HG02938 (cell line): Measurements from ENCODE around the gene NAP1L1.

Source experiments
- ATAC-seq: cut with Tn5 transposase; IDR thresholded peaks from one replicate; pipeline ENCODE4 v1.9.1; 2021; ENCODE audit warnings: mild to moderate bottlenecking, moderate library complexity; ENCODE audit not compliant: unreplicated experiment

NAP1L1 gene

DNA sequence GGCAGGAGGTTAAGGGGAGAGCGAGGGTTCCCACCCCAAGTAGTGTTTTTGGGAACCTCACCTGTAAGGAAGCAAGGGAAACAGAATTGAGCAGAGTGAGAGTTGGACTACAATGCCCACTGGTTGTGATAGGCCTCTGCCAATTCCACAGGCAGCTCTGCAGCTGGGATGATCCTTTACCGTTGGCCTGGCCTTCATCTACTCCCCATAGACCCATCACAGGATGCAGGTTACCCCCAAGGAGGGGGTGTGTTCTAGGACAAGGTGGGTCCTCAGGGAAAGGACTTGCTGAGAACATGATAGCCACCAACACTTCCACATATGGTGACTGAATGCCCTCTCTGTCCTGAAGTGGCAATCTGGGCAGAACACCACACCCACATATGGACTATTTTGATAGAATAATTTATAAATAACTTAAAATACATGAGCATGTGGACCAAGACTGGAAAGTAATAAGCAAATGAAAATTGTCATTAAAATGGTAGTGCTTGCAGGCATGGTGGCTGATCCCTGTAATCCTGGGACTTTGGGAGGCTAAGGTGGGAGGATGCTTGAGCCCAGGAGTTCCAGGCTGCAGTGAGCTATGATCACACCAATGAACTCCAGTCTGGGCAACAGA, 61.3 kb downstream of the NAP1L1 start:
- no peak for ATAC-seq

DNA sequence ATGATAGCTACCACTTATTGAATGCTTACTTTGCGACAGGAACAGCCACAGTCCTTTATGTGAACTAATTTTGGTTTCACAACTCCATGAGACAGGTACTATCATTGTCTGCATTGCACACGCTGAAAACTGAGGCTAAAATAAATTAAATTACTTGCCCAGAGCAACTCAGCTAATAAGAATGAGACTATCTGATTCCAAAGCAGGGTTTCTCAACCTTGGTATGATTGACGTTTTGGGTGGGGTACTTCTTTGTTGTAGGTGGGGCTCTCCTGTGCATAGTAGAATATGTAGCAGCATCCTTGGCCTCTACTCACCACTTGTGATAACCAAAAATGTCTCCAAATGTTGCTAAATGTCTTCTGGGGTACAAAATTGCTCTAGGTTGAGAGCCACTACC, 62.0 kb downstream of the NAP1L1 start:
- no peak for ATAC-seq

DNA sequence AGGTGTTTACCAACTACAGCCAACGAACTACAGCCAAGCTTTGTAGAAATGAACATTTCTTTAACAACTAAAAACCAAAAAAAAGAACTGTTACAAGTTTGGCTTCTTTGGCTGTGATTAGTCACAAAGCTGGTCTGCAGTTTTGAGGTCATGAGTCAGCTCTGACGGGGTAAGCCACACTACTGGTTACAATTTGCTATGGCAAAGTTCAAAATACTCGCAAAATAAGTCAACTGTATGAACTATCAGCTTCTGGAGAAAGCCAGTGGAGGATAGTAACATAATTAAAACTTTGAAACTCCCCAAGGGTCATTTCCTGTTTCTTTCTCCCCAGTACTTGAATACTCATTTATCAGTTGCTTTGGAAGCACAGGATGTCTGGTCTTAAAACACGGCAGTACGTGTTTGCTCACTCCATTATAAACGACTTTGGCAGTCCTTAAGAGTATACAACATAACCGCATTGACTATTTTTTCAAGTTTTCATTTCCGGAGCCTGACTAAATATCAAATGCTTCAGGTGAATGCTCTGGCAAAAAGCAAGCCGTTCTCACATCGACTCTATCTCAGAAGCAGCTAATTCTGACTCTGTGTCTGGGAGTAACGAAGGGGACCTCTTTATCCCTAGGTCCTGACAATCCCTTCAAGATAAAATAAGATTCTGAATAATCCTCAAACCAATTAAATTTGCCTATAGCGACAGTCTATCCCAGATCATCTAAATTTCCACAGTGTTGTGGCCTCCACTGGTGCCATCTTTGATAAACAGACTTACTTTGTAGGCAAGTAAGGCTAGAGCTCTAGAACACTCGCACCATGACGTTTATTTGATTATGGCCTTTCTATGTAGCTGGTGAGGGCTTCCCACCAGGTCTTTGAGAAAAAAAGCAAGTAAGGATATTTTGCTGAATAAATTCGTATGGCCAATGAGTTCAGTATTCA, 63.5 kb downstream of the NAP1L1 start:
- ATAC-seq, result peak; percentile 74

DNA sequence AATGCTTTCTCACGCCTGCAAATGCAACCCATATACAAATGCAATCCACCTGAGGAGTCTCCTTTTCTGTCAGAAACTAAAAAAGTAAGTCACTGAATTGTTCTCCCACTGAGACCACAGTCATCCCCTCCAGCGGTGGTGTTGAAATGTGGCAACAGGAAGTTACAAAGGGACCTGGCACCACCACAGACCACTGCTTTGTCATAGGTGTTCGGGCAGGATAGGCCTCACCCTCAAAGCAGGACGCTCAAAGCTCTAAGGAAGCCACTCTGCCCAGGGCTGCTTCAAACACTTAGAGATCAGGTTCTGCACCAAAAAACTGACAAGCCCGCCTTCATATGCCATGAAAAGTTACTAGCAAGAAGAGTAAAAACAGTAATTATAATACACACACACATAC, 64.2 kb downstream of the NAP1L1 start:
- ATAC-seq, result peak; percentile 58

DNA sequence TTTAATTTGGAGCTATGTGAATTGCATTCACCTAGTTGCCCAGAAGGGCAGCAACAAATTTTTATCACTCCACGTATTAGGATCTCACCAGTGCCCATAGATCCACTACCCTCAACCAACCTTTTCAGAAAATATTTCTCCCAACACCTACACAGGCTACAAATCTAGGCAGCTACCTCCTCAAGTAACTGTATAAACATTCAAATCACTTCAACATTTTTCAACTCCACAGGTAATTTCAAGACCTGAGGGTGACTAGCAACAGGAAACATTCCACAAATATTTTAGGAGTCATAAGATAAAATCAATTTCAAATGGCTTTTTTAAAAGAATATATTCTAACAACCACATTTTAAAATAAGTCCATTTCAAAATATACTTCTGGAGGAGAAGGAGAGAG, 65.8 kb downstream of the NAP1L1 start:
- no peak for ATAC-seq

DNA sequence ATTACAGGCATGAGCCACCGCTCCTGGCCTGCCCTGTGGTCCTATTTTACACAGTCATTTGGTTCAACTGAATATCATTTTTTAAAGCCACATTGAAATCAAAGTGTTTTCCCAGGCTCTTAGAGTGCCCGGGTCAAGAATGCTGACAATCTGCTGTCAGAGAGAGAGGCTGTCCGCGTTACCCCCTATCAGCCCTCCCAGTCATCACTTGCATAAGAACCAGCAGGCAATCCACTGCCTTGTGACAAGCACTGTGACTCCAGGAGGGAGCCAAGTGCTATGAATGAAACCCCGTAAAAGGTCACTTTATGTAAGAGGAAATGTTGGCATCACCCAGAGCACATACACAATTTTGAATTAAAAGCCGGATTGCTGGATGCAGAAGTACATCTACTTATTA, 66.4 kb downstream of the NAP1L1 start:
- ATAC-seq, result no peak

DNA sequence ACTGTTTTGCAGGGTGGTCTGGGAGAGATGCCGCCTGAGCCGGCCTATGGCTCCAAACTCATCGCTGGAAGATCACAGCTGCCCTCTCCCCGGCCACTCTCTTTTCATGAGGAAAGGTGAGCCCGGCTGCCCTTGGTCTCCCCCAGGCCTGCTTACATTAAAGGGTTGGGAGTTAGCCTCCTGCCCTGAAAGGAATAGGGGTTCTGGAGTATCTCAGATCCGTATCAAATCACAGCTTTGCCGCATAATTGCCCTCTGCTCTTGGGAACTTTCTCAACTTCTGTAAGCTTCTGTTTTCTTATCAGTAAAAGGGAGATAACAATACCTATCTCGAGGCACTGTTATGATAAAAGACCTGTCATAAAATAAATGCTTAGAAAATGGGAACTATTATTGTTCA, 70.5 kb downstream of the NAP1L1 start:
- ATAC-seq, result no peak

DNA sequence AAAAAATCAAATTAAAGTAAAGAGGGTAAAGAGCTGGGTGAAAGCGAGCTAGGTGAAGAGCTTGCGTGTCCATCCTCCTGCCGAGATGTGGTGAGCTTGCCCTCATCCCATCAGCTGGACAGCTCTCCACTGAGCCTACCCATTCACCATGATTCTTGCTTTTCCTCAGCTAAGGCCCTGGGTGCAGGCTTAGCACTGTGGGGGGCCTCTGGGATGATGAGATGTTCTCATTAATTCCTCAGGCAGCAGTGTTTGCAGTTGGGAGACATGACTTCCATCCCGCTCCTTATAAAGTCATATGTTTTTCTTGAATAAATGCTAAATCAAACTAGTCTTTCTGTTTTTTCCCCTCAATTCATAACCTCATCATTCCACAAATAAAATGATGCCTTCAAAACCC, 70.9 kb downstream of the NAP1L1 start:
- ATAC-seq, result no peak

DNA sequence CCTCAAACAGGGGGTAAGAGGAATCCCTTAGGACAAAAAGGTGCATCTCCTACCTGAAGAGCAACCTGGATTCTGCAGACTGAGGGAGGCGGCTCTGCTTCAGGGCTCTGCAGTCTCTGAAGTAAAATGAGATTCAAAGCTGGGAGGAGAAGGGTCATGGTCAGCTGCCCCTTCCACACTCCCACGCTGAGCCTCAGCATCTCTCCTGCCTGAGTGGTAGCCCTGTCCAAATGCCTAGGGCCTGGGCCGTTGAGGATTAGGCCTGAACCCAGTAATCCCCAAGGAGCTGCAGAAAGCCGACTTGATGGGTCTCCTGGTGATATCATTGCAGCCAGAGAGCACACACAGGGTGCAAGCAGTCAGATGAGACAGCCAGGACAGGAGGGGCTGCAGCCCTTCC, 71.8 kb downstream of the NAP1L1 start:
- ATAC-seq, result no peak

DNA sequence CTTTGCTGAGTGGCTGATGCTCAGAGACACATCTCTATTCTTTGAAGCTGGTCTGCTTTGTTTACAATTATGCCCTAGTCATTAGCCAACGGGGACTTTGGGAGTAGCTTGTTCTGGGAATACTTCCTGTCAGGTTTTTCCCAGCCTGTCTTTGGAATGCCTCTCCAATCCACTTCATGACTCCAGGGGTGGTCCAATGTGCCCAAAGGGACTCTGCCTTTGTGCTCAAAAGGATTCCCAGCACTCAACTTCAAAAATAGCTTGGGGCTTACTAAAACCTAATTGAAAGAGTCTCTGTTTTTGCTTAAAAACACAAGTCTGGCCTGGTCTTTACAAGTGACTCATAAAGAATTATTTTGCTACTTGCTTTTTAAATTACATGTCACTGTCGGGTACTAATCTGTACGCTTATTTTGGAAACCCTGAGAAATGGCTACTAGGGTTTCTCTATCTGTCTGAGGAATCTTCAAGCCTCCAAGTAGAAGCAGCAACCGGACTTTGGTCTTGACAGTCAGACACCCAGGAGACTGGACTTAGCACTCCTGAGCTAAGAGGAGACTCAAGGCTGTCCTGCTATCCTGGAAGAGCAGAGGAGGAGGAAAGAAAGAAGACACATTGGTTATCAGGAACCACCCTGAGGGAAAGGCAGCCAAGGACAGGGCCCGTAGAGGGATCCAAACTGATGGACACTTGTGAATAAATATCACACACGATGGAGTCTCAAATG, 73.6 kb downstream of the NAP1L1 start:
- no peak for ATAC-seq

DNA sequence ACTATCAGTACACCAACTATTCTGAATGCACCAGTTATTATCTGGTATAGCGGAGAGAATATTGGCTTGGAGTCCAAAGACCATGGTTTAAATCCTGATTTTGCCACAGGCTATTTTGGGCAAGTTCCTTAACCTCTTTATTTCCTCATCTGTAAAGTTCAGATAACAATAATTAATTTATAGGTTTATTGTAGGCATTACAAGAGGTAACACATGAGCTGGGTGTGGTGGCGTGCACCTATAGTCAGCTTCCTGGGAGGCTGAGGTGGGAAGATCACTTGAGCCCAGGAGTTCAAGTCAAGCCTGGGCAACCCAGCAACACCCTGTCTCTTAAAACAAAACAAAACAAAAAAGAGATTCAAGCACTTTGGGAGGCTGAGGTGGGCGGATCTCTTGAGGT, 76.1 kb downstream of the NAP1L1 start:
- ATAC-seq, result no peak

DNA sequence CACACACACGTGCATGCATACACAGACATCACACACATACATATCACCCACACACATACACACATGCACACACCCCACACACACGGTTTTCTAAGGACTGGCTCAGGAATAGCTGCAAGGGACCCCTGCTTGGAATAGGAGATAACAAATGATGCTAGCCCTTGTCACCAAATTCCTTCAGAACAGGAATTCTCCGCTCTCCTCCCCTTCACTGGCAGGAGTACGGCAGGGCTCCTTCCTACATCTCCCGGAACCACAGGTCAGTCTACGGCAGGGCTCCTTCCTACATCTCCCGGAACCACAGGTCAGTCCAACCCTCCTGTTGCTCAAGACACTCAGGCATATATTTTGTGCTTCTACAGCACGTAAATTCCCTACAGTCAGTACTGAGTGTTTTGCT, 76.8 kb downstream of the NAP1L1 start:
- no peak for ATAC-seq

DNA sequence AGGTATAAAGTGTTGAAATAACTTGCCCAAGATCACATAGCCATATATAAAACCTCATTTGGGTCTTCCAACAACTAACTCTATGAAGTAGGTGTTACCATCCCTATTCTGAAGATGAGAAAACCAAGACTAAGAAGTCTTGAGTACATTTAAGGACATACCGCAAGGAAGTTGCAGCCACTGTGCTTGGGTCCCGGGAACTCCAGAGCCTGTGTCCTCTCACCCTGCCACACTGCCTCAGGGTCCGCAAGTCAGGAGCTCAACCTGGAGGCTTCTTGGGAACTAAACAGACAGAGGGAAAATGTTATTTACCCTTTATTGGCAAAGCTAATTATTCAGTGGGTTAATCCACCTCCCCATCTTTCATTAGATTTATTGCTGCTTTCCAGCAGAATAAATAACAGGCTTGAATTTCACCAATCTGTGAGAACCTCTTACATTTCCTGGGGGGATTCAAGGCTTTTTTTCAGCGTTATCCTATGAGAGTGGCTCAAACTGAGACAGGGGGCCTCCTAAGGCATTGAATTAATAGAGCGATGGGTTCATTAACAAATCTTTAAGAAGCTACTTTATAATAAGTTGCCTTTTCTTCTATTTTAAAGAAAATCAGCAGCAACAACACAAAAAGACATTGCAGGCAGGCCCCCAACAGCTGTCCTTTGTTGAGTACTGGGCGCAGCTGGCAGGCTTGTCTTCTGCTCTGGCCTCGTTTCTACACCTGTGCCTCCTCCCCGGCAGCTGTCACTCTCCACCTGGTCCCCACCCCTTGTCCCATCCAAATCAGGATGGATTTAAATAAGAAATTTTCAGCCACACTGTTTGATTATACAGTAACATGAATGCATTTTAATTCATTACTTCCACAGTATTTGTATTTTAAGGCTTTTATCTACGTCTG, 78.2 kb downstream of the NAP1L1 start:
- no peak for ATAC-seq

DNA sequence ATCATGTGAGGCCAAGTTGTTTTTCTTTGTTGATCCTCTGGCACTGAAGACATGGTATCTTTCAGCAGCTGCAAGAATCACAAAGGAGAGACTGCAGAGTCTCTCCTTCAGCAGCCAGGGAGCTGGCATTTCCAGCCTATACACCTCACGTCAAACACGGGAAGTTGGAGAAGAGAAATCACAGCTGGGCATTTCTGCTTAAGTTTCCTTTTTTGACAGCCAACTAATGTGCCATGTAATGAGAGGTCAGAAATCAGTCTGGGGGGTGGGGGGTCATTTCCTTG, 81.2 kb downstream of the NAP1L1 start:
- ATAC-seq, result no peak

DNA sequence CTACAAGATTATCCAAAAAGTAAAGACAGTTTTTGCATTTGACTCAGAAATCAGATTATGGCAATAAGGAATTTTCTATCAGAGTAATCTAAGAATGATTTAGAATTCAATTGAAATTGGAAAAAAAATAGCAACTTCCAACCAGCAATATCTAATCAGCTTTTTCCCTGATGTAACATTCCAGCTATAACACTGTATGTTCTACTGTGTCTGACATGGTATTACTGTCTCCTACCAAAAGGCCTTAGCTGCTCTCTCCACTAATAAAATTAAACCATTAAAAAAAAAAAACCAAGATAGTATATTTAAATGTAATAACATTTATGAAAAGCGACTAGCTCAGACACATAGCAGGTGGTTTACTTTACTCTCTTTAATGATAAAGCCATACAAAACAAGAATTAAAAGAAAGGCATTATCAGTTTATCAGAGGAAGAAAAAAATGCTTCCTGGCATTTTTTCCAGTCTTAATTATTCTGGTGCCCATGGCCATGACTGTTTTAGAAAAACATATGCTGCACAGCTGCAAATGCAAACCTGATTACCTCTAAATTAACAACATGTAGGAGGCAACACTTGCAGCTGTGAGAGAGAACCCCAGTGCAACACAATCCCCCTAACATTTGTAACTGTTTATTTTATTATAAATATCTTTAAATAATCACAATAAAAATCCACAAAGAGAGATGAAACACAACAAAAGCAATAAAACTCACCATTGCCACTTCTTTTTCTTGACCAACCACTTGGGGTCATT, 81.7 kb downstream of the NAP1L1 start:
- no peak for ATAC-seq

DNA sequence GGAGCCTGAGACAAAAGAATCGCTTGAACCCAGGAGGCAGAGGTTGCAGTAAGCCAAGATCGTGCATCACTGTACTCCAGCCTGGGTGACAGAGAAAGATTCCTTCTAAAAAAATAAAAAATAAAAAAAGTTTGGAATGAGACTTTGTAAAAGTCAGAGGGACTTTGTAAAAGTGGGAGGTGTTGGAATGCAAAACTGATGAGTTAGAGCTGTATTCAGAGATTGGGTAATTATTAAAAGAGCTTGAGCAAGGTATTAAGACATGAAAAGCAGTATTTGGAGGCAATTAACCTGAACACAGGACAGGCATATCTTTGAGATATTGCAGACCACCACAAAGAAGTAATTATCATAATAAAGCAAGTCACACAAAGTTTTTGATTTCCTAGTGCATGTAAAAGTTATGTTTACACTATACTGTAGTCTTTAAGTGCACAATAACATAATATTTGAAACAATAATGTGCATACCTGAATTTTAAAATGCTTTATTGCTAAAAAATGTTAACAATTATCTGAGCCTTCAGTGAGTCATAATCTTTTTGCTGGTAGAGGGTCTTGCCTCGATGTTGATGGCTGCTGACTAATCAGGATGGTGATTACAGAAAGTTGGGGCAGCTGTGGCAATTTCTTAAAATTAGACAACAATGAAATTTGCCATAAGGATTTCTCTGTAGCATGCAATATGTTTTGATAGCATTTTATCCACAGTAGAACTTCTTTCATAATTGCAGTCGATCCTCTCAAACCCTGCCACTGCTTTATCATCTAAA, 86.0 kb downstream of the NAP1L1 start:
- ATAC-seq, result no peak

DNA sequence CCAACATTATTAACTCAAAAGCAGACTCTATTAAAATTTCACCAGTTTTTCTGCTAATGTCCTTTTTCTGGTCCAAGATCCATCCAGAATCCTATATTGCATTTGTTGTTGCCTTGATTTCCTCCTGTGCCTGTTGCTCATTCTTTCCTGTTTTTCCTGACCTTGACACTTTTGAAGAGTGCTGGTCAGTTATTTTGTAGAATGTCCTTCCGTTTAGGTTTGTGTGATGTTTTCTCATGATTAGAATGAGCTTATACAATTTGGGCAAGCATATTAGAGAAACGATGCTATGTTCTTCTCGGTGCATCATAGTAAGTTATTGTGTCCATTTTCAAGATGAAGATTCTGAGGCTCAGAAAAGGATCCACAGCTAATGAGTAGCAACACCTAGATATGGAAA, 86.8 kb downstream of the NAP1L1 start:
- no peak for ATAC-seq

DNA sequence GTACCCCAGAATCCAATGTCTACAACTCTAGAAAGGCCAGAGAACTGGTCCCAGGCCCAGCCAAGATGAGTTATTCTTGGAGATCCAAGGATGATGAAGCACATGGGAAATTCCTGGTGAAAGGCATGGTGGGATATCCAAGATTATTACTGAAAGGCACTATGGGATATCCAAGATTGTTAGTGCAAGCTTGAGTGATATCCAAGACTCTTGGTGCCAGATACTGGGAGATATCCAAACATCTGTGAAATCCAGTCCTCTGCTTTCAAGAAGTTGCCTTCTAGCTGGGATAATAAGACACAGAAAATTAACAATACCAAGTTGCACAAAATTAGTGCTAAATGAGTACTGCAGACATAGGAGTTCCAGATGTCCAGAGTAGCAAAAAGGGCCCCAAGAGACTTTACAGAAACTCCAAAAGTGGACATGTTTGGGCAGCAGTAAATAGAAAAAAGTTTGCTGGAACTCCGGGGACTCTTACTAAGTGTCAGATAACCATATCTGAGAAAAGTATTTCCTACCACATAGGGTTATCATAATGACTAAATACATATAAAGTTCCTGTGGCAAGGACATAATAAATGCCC, 87.5 kb downstream of the NAP1L1 start:
- ATAC-seq, result no peak

DNA sequence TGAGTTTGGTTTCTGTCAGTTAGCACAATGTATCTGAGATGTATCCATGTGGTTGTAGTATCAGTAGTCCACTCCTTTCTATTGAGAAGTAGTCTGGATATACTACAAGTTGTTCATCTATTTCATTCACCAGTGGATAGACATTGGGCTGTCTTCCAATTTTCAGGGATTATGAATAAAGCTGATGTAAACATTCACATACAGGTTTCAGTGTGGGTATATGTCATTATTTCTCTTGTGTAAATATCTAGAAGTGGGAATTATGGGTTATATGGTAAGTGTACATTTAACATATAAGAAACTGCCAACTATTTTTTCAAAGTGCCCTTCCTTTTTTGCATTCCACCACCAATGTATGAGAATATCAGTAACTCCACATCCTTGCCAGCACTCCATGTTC, 88.8 kb downstream of the NAP1L1 start:
- no peak for ATAC-seq
